SK-N-SH (cell line): ENCODE measurements around the gene ANAPC4.

Source experiments
- EP300 ChIP-seq, 2 experiments: IDR thresholded peaks; 2 replicates each; pipeline versions ENCODE4 v1.4.0 to v1.6.1; 2012; ENCODE audit warnings: borderline replicate concordance in 1 of 2, low read depth in 1 of 2, low read length in 1 of 2
- POLR2AphosphoS5 ChIP-seq: IDR thresholded peaks from 2 replicates; pipeline ENCODE4 v1.6.1; 2012; ENCODE audit warnings: low read depth, low read length
- SIN3A ChIP-seq: IDR thresholded peaks from 2 replicates; pipeline ENCODE4 v1.6.1; 2012; ENCODE audit warnings: low read depth, mild to moderate bottlenecking, low read length, moderate library complexity, borderline replicate concordance
- SMC3 ChIP-seq: IDR thresholded peaks from 2 replicates; pipeline ENCODE4 v1.6.1; 2012; ENCODE audit warnings: low read depth, low read length, improper control_type of control experiment
- TCF12 ChIP-seq: IDR thresholded peaks from 2 replicates; pipeline ENCODE4 v1.4.0; 2012
- TF ChIP-seq, protein P1 (sequence below): fragments of 200-600 bp; sonication (generic); IDR thresholded peaks from 2 replicates; pipeline ENCODE4 v1.6.1; 2017; ENCODE audit warnings: antibody characterized with exemption, mild to moderate bottlenecking, moderate library complexity
- TF ChIP-seq, protein P2 (sequence below): IDR thresholded peaks from 2 replicates; pipeline ENCODE4 v1.4.0; 2012; ENCODE audit warnings: low read depth

DNA sequence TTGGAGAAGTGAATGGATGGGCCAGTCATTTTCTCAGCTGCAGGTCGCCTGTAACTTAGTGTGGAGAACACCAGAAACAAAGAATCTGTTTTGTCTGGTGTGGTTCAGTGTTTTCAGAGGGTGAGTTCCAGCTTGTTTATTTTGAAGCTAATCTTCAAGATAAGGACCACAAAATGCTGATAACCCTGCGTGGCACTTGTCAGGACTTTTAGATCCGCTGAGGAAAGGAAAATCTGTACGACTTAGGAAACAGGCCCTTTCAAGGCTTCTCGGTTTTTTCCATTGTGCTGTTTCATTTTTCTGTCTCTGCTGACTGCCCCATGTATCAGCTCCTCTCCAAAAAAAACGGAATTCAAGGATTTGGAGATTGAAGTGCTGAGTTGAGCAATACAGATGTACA is 8.7 kb upstream of the ANAPC4 start:
- TF ChIP-seq, protein P1, sequence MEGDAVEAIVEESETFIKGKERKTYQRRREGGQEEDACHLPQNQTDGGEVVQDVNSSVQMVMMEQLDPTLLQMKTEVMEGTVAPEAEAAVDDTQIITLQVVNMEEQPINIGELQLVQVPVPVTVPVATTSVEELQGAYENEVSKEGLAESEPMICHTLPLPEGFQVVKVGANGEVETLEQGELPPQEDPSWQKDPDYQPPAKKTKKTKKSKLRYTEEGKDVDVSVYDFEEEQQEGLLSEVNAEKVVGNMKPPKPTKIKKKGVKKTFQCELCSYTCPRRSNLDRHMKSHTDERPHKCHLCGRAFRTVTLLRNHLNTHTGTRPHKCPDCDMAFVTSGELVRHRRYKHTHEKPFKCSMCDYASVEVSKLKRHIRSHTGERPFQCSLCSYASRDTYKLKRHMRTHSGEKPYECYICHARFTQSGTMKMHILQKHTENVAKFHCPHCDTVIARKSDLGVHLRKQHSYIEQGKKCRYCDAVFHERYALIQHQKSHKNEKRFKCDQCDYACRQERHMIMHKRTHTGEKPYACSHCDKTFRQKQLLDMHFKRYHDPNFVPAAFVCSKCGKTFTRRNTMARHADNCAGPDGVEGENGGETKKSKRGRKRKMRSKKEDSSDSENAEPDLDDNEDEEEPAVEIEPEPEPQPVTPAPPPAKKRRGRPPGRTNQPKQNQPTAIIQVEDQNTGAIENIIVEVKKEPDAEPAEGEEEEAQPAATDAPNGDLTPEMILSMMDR, result no peak
- TF ChIP-seq SIN3A (no peak), POLR2AphosphoS5 (no peak), SMC3 (no peak), EP300 (IDR thresholded peaks at IDR 0.05; ENCODE audit: borderline replicate concordance in 1 of 2, low read depth in 1 of 2, low read length in 1 of 2) (no peak), TCF12 (no peak)
- TF ChIP-seq, protein P2, sequence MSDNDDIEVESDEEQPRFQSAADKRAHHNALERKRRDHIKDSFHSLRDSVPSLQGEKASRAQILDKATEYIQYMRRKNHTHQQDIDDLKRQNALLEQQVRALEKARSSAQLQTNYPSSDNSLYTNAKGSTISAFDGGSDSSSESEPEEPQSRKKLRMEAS, result no peak
